ENCODE results near the gene KHSRP.

- TF ChIP-seq CTCF (IDR thresholded peaks at IDR 0.05) (no peak), EZH2phosphoT487 (IDR thresholded peaks at IDR 0.05) (no peak)
Observed at GRCh38 chr19:6424195-6424938, at the start of gene KHSRP.
